Astrocyte (in vitro differentiated cells and primary cell): ENCODE data around the gene FAM13A. TPM values are rescaled to one million over a fixed set of nuclear protein-coding genes. Genes with fewer than 3 reads are reported as not detected.
A peak's percentile ranks its signal among the peaks of the same experiment; 100 is the strongest.

Experiments used
- DNase-seq: peaks from one replicate; pipeline ENCODE4 v3.0.0-alpha.2; 2010; ENCODE audit warnings: low read depth
- FAIRE-seq: peaks from 2 replicates; lab custom pipeline; 2011; peaks lifted over from hg19 to GRCh38; lab: Jason Lieb, UNC
- H2AFZ ChIP-seq: 2 replicates; pipeline ENCODE4 v1.6.0; 2012; ENCODE audit warnings: low read depth, low read length, inconsistent platforms
- H3K27ac ChIP-seq: 2 replicates; pipeline ENCODE4 v1.5.1; 2011; ENCODE audit warnings: low read depth, low read length, inconsistent platforms
- H3K27me3 ChIP-seq: 2 replicates; pipeline ENCODE4 v1.6.0; 2011; ENCODE audit warnings: low read length, inconsistent platforms; ENCODE audit not compliant: insufficient read depth
- H3K36me3 ChIP-seq: 2 replicates; pipeline ENCODE4 v1.5.1; 2011; ENCODE audit warnings: low read length, inconsistent platforms; ENCODE audit not compliant: insufficient read depth
- H3K4me1 ChIP-seq: 2 replicates; pipeline ENCODE4 v1.5.1; 2011; ENCODE audit warnings: low read length, inconsistent platforms; ENCODE audit not compliant: insufficient read depth
- H3K4me2 ChIP-seq: 2 replicates; pipeline ENCODE4 v1.6.0; 2012; ENCODE audit warnings: low read length, inconsistent platforms
- H3K4me3 ChIP-seq: 2 replicates; pipeline ENCODE4 v1.5.1; 2011; ENCODE audit warnings: low read depth, mild to moderate bottlenecking, low read length, inconsistent platforms; ENCODE audit not compliant: insufficient read depth
- H3K79me2 ChIP-seq: 2 replicates; pipeline ENCODE4 v1.6.0; 2012; ENCODE audit warnings: mild to moderate bottlenecking, low read length, inconsistent platforms; ENCODE audit not compliant: insufficient read depth
- H3K9ac ChIP-seq: 2 replicates; pipeline ENCODE4 v1.6.0; 2012; ENCODE audit warnings: mild to moderate bottlenecking, low read length, inconsistent platforms
- H3K9me3 ChIP-seq: 2 replicates; pipeline ENCODE4 v1.5.1; 2012; ENCODE audit warnings: low read depth, mild to moderate bottlenecking, low read length, inconsistent platforms; ENCODE audit not compliant: insufficient read depth
- H4K20me1 ChIP-seq: 2 replicates; pipeline ENCODE4 v1.6.0; 2012; ENCODE audit warnings: low read length, inconsistent platforms; ENCODE audit not compliant: insufficient read depth
- H3K27ac Mint-ChIP-seq: one replicate; pipeline ENCODE4 v1.8.0; 2021; ENCODE audit warnings: mild to moderate bottlenecking, mixed read lengths; ENCODE audit not compliant: unreplicated experiment
- H3K27me3 Mint-ChIP-seq: one replicate; pipeline ENCODE4 v1.8.0; 2021; ENCODE audit warnings: low read depth, mixed read lengths; ENCODE audit not compliant: unreplicated experiment
- H3K36me3 Mint-ChIP-seq: one replicate; pipeline ENCODE4 v1.8.0; 2021; ENCODE audit warnings: low read depth, mixed read lengths; ENCODE audit not compliant: unreplicated experiment
- H3K4me1 Mint-ChIP-seq: one replicate; pipeline ENCODE4 v1.8.0; 2021; ENCODE audit warnings: low read depth, mixed read lengths; ENCODE audit not compliant: unreplicated experiment
- H3K4me3 Mint-ChIP-seq: one replicate; pipeline ENCODE4 v1.8.0; 2021; ENCODE audit warnings: mild to moderate bottlenecking, moderate library complexity, mixed read lengths; ENCODE audit not compliant: unreplicated experiment
- H3K9me3 Mint-ChIP-seq: one replicate; pipeline ENCODE4 v1.8.0; 2021; ENCODE audit warnings: mild to moderate bottlenecking, mixed read lengths; ENCODE audit not compliant: unreplicated experiment
- CTCF ChIP-seq: IDR thresholded peaks from 2 replicates; pipeline ENCODE4 v1.5.1; 2011; ENCODE audit warnings: low read depth, mild to moderate bottlenecking, inconsistent platforms, low read length, moderate library complexity; ENCODE audit not compliant: insufficient read depth
- EZH2 ChIP-seq: IDR thresholded peaks from 2 replicates; pipeline ENCODE4 v1.6.1; 2012; ENCODE audit warnings: mild to moderate bottlenecking, low read length, inconsistent platforms; ENCODE audit not compliant: insufficient read depth
- total RNA-seq: library from RNA; stranded (reverse); gene quantifications from 2 replicates; pipeline ENCODE4 v1.2.1, GENCODE V29; 2021

FAM13A gene
- total RNA-seq, 1 donor from 2014 or later, result 12.0 TPM

- Histone ChIP-seq H3K4me1 (peaks cover 6% of the 10 kb centered on the region), H3K27ac (peak overlapping the region; percentile 54), H2AFZ (peak overlapping the region; percentile 80), H3K79me2 (peaks cover 53% of the 10 kb centered on the region), H3K4me3 (peak overlapping the region; percentile 72), H3K9me3 (no peaks in the 10 kb centered on the region), H3K9ac (peak overlapping the region; percentile 77), H3K4me2 (peak overlapping the region; percentile 85), H3K27me3 (no peaks in the 10 kb centered on the region), H3K36me3 (no peaks in the 10 kb centered on the region), H4K20me1 (peaks cover 9% of the 10 kb centered on the region)
- DNase-seq (no peak), FAIRE-seq (peak; percentile 20)
- no peaks in the 10 kb centered on the region for H3K36me3 Mint-ChIP-seq
- H3K27me3 Mint-ChIP-seq, result no peaks in the 10 kb centered on the region
- H3K4me1 Mint-ChIP-seq, result peaks cover 19% of the 10 kb centered on the region
- peak overlapping the region; percentile 95 for H3K4me3 Mint-ChIP-seq
- no peak for TF ChIP-seq EZH2
- TF ChIP-seq CTCF, result no peak
- H3K27ac Mint-ChIP-seq, result peak overlapping the region; percentile 23
- peaks cover 12% of the 10 kb centered on the region for H3K9me3 Mint-ChIP-seq
Measured at GRCh38 chr4:89056292-89056952, 563 bp downstream of the FAM13A start.

GRCh38 chr4:89055157-89056080 is 1.6 kb downstream of the FAM13A start:
- no peaks in the 10 kb centered on the region for H3K36me3 Mint-ChIP-seq
- Histone ChIP-seq H3K4me1 (peaks cover 6% of the 10 kb centered on the region), H3K27me3 (no peaks in the 10 kb centered on the region), H3K27ac (no peak overlapping the region), H3K79me2 (peaks cover 63% of the 10 kb centered on the region), H4K20me1 (peaks cover 9% of the 10 kb centered on the region), H3K9ac (no peak overlapping the region), H3K36me3 (no peaks in the 10 kb centered on the region), H3K4me3 (peak overlapping the region; percentile 72), H3K9me3 (no peaks in the 10 kb centered on the region), H2AFZ (no peak overlapping the region), H3K4me2 (peak overlapping the region; percentile 85)
- H3K27me3 Mint-ChIP-seq, result no peaks in the 10 kb centered on the region
- peaks cover 19% of the 10 kb centered on the region for H3K4me1 Mint-ChIP-seq
- H3K27ac Mint-ChIP-seq, result no peak overlapping the region
- peak overlapping the region; percentile 95 for H3K4me3 Mint-ChIP-seq
- peaks cover 9% of the 10 kb centered on the region for H3K9me3 Mint-ChIP-seq
- DNase-seq (no peak), FAIRE-seq (no peak)
- TF ChIP-seq EZH2, result no peak

- Histone ChIP-seq H3K4me2 (peak overlapping the region; percentile 85), H3K27ac (no peak overlapping the region), H3K4me3 (no peak overlapping the region), H3K79me2 (peaks cover 66% of the 10 kb centered on the region), H3K4me1 (peaks cover 6% of the 10 kb centered on the region), H4K20me1 (peaks cover 9% of the 10 kb centered on the region), H3K27me3 (no peaks in the 10 kb centered on the region), H3K9me3 (no peaks in the 10 kb centered on the region), H3K36me3 (no peaks in the 10 kb centered on the region), H3K9ac (no peak overlapping the region), H2AFZ (no peak overlapping the region)
- peaks cover 7% of the 10 kb centered on the region for H3K9me3 Mint-ChIP-seq
- no peaks in the 10 kb centered on the region for H3K36me3 Mint-ChIP-seq
- TF ChIP-seq CTCF, result no peak
- no peak for TF ChIP-seq EZH2
- H3K27ac Mint-ChIP-seq, result no peak overlapping the region
- FAIRE-seq (no peak), DNase-seq (no peak)
- no peaks in the 10 kb centered on the region for H3K27me3 Mint-ChIP-seq
- peak overlapping the region; percentile 42 for H3K4me3 Mint-ChIP-seq
- H3K4me1 Mint-ChIP-seq, result peaks cover 19% of the 10 kb centered on the region
Measured at GRCh38 chr4:89054627-89055026, 2.4 kb downstream of the FAM13A start.
